ENCODE results near the gene CELF1. TPM values are rescaled to one million over a fixed set of nuclear protein-coding genes. Genes with fewer than 3 reads are reported as not detected.

Gene CELF1
- total and polyA plus RNA-seq, 2 of the 4 experiments (the other 2 are of a cell fraction): 63.3 to 135 TPM

GRCh38 chr11:47448566-47449427 lies 104.1 kb downstream of the CELF1 start, which contains the start of gene RAPSN:
TSS of gene RAPSN (minus strand) at chr11:47449136. CDS start at chr11:47448964, 172 bp downstream.
- H3K4me1 ChIP-seq (ENCODE audit: control insufficient read depth, insufficient read depth, low read length): no peaks in the 10 kb centered on the region
- H3K4me3 ChIP-seq (ENCODE audit: insufficient read depth, low read depth, low read length): no peak within 1 kb of the TSS
- H2BK5ac ChIP-seq (ENCODE audit: low read depth, low read length, poor library complexity, severe bottlenecking): no peak within 1 kb of the TSS
- in situ Hi-C loops (cut with MboI; ENCODE audit: low sequenced_read_pairs): no loop called here
- no peak within 1 kb of the TSS for H3K4ac ChIP-seq (ENCODE audit: low read depth, low read length)
- DNase-seq (no peak), ATAC-seq (ENCODE audit: low read depth) (no peak)
- intact Hi-C loops (cut with micrococcal nuclease): no loop called here
- H3K79me1 ChIP-seq (ENCODE audit: low read depth in 1 of 2, low read length in 2 of 2): no peaks in the 10 kb centered on the region
- no peak within 1 kb of the TSS for H4K5ac ChIP-seq (ENCODE audit: low read depth, low read length)
- no peak within 1 kb of the TSS for H2BK120ac ChIP-seq (ENCODE audit: low read depth, low read length)
- H3K36me3 ChIP-seq (ENCODE audit: control insufficient read depth, insufficient read depth, low read length): no peaks in the 10 kb centered on the region
- H3K18ac ChIP-seq (ENCODE audit: low read depth, low read length): no peak within 1 kb of the TSS
- H3K4me2 ChIP-seq (ENCODE audit: low read depth, low read length): no peak within 1 kb of the TSS
- ChIA-PET POLR2A (ENCODE audit: unreplicated experiment) (no interaction called here), CTCF (no interaction called here)
- no peaks in the 10 kb centered on the region for H3K9me1 ChIP-seq (ENCODE audit: insufficient read depth, low read length)
- BruUV-seq (replicated peaks): no TSS peak
- no peaks in the 10 kb centered on the region for H3K9me3 ChIP-seq (ENCODE audit: control insufficient read depth, insufficient read depth, low read length)
- H2AFZ ChIP-seq (replicated peaks; ENCODE audit: low read length, poor library complexity): peak within 1 kb of the TSS; percentile 3
- H3K9ac ChIP-seq (ENCODE audit: low read depth, low read length): no peak within 1 kb of the TSS
- no peak within 1 kb of the TSS for H4K91ac ChIP-seq (ENCODE audit: insufficient read depth, low read depth, low read length)
- H3K56ac ChIP-seq (ENCODE audit: extremely low read depth, insufficient read depth, low read length): no peak within 1 kb of the TSS
- H3K23ac ChIP-seq (ENCODE audit: low read depth, low read length): no peak within 1 kb of the TSS
- H2AK9ac ChIP-seq (replicated peaks; ENCODE audit: low read depth, low read length, poor library complexity): no peak within 1 kb of the TSS
- no peak within 1 kb of the TSS for H4K8ac ChIP-seq (ENCODE audit: low read depth in 2 of 2, low read length in 2 of 2)
- no peak within 1 kb of the TSS; the same call in 1 of the 2 replicates for H2AK5ac ChIP-seq (ENCODE audit: low read depth, low read length)
- H3K27ac ChIP-seq (ENCODE audit: insufficient read depth, low read length): no peak within 1 kb of the TSS
- dilution Hi-C loops (cut with HindIII; ENCODE audit: low sequenced_read_pairs, unreplicated experiment): no loop called here
- no peak within 1 kb of the TSS for H3K14ac ChIP-seq (replicated peaks; ENCODE audit: low read depth, low read length)
- 77% methylated on average over 14 of the region's 32 CpGs; no CpG with 5 or more reads in 1 of the 2 experiments for WGBS, 2 experiments (ENCODE audit: extremely low coverage in 2 of 2, insufficient read length in 1 of 2)
- H3K27me3 ChIP-seq (ENCODE audit: control insufficient read depth, insufficient read depth, low read length): no peaks in the 10 kb centered on the region
- H4K20me1 ChIP-seq (ENCODE audit: insufficient read depth, low read length): no peaks in the 10 kb centered on the region
- H2BK15ac ChIP-seq (ENCODE audit: low read depth, low read length): no peak within 1 kb of the TSS
- TF ChIP-seq MAZ (IDR thresholded peaks at IDR 0.05; ENCODE audit: borderline replicate concordance, low read depth, low read length): no peak
- TF ChIP-seq FOS (IDR thresholded peaks at IDR 0.05; ENCODE audit: low read depth, low read length): no peak
- no peak for TF ChIP-seq RCOR1 (IDR thresholded peaks at IDR 0.05; ENCODE audit: insufficient replicate concordance, low read length)
- no peak for TF ChIP-seq MAFK (IDR thresholded peaks at IDR 0.05; ENCODE audit: low read depth, low read length)
- no peak for TF ChIP-seq ELK1 (IDR thresholded peaks at IDR 0.05; ENCODE audit: borderline replicate concordance, low read depth, low read length)
- no peak for TF ChIP-seq USF2 (IDR thresholded peaks at IDR 0.05; ENCODE audit: low read depth, low read length)
- TF ChIP-seq BHLHE40 (IDR thresholded peaks at IDR 0.05; ENCODE audit: low read depth, low read length): no peak
- no peak for TF ChIP-seq MXI1 (IDR thresholded peaks at IDR 0.05; ENCODE audit: borderline replicate concordance, low read depth, low read length)
- TF ChIP-seq POLR2A (IDR thresholded peaks at IDR 0.05; ENCODE audit: low read depth, low read length): no peak
- no peak for TF ChIP-seq CEBPB (IDR thresholded peaks at IDR 0.05; ENCODE audit: low read depth, low read length)
- no peak within 1 kb of the TSS for H2BK20ac ChIP-seq (ENCODE audit: low read depth, low read length)

Data from IMR-90 (cell line).